GM19467 (cell line): ENCODE measurements around the gene GPR137.
A peak's percentile ranks its signal among the peaks of the same experiment; 100 is the strongest.

Experiments
- ATAC-seq: cut with Tn5 transposase; IDR thresholded peaks from one replicate; pipeline ENCODE4 v1.9.1; 2021; ENCODE audit warnings: mild to moderate bottlenecking, moderate library complexity; ENCODE audit not compliant: unreplicated experiment

Gene GPR137

GRCh38 chr11:64284048-64284961 is 1.3 kb upstream of the GPR137 start, which contains the start of gene BAD:
Gene BAD (minus strand): TSS chr11:64284665. CDS start chr11:64284368, 297 bp downstream.
- peak; percentile 61 for ATAC-seq

GRCh38 chr11:64285885-64286800 is 495 bp downstream of the GPR137 start:
- no peak for ATAC-seq

GRCh38 chr11:64286801-64287159 is 1.1 kb downstream of the GPR137 start:
- no peak for ATAC-seq

DNA sequence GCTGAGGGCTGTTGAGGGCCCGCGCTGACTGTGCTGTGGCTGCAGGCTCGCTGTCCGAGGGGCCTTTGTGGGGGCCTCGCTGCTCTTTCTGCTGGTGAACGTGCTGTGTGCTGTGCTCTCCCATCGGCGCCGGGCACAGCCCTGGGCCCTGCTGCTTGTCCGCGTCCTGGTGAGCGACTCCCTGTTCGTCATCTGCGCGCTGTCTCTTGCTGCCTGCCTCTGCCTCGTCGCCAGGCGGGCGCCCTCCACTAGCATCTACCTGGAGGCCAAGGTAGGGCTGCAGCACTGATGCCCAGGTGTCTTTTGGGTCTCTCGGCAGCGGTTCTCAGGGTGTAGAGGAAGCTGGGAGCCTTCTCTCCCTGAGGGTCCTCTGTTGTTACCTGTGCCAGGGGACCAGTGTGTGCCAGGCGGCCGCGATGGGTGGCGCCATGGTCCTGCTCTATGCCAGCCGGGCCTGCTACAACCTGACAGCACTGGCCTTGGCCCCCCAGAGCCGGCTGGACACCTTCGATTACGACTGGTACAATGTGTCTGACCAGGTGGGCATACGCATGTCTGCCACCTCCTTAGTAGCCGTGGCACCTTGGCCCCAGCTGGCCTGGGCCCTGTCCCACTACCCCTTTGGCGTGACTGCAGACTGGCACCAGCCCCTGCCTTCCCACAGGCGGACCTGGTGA is 2.2 kb downstream of the GPR137 start:
- no peak for ATAC-seq

DNA sequence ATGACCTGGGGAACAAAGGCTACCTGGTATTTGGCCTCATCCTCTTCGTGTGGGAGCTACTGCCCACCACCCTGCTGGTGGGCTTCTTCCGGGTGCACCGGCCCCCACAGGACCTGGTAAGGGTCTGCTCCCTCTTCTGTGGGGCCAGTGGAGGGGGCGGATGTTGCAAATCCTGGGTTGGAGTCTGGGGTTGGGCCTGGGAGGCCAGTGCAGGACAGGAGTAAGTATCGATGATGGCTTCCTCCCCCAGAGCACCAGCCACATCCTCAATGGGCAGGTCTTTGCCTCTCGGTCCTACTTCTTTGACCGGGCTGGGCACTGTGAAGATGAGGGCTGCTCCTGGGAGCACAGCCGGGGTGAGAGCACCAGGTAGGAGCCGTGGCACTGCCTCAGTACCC is 2.7 kb downstream of the GPR137 start:
- ATAC-seq = no peak

GRCh38 chr11:64289002-64289564 is 3.4 kb downstream of the GPR137 start:
- ATAC-seq = no peak

DNA sequence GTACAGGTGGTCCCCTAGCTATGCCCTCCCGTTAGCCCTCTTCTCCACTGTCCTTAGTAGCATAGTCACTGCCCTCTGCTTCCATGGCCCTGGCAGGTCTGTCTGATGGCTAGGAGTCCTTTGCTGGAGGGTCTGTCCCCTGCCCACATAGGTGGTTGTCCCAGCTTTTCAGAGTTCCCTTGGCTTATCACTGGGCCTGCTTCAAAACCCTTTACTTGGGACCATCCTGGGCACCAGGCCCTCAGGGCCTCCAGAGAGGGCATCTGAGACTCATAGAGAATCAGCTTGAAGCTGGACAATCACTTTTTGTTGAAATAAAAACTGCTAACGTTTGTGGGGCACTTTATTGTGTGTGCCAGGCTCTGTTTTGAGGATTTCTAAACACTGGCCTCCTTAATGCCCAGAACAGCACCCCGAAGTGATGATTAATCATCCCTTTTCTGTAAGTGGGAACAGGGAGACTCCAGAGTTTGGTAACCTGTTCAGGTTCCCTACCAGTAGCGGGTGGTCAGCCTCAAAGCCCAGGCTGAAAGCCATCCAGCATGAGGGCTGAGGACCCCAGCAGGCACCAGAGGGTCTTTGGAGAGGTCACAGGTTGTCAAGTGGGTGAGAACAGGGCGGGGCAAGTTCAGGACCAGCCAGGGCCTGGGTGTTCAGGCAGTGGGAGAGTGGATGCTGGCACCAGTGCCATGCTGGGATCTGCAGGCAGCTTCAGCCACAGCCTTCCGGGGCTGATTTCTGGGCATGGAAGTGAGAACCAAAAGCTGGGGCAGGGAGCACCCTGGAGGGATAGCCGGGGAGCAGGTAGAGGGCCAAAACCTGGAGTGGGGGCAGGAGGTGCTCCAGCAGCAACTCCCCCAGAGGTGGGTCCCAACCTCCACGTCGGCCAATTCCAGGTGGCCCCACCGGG is 5.0 kb downstream of the GPR137 start:
- no peak for ATAC-seq

- no peak for ATAC-seq
Observed at GRCh38 chr11:64291262-64291751, 5.7 kb downstream of the GPR137 start, which contains the start of gene KCNK4. Gene KCNK4 (plus strand): TSS chr11:64291302. CDS start chr11:64293019, 1,717 bp downstream.

DNA sequence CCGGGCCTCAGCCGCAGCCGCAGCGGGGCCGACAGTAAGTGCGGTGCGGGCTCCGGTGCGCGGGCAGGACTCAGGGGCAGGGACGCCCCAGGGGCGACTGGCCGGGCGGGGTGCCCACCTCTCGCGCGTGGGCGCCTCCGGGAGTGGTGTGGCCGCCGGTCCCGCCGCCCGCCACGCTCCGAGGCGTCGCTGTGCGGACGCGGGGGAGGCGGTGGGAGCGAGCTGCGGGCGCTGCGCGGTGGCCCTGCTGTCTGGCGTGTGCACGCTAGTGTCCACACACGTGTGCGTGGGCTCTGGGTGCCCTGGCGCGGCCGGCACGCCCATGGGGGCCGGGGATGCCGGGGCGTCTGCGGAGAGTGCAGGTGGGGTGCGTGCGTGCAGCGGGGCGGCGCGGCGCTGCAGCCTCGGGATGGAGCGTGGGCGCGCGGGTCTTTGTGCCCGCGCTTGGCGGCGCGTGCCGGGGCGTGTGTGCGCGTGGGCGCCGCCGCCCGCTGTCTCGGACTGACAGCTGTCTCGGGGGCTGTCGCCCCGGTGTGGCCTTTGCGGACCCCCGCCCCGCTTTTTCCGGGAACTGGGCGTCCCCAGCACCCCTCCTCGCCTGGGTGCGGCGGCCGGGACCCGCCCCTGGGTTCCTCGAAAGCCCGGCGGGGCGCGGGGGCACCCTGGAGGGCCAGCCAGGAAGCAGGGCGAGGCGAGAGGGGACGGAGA is 6.3 kb downstream of the GPR137 start:
- no peak for ATAC-seq

- no peak for ATAC-seq
Observed at GRCh38 chr11:64292460-64293254, 7.0 kb downstream of the GPR137 start.

DNA sequence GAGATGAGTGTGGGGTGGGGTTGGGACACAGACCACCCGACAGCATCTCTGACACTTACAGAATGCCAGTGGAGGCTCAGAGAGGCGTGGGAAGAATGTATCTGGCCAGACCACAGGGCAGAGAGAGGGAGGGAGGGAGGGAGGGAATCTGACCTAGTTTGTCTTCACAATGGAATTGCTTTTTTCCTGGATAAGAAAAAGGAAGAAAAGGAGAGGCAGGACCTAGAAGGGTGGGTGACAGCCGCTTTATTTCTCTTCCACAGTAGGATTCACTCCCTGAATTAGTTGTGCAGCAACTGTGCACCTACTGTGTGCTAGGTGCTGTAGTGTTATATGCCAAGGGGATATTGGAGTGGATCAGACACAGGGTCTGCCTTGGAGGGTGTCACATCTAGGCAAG is 9.1 kb downstream of the GPR137 start:
- no peak for ATAC-seq

GRCh38 chr11:64295760-64296159 is 10.1 kb downstream of the GPR137 start:
- no peak for ATAC-seq

DNA sequence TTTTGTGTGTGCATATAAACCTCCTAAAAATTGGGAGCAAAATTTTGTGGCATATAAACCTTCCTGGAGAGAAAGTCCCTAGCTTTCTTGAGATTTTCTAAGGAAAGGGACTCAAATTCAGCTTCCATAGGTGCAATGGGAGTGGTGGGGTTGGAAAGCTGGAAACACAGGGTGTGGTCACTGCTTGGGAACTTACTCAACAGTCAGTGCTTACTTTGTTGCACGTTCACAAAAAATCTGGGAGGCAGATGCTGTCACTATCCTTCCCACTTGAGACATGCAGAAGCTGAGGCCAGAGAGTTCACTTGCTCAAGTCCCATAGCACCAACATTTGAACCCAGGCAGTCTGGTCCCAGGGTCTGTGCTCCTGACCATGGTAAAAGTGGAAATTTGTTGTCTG is 10.6 kb downstream of the GPR137 start:
- no peak for ATAC-seq

- no peak for ATAC-seq
Observed at GRCh38 chr11:64296830-64297698, 11.4 kb downstream of the GPR137 start.

DNA sequence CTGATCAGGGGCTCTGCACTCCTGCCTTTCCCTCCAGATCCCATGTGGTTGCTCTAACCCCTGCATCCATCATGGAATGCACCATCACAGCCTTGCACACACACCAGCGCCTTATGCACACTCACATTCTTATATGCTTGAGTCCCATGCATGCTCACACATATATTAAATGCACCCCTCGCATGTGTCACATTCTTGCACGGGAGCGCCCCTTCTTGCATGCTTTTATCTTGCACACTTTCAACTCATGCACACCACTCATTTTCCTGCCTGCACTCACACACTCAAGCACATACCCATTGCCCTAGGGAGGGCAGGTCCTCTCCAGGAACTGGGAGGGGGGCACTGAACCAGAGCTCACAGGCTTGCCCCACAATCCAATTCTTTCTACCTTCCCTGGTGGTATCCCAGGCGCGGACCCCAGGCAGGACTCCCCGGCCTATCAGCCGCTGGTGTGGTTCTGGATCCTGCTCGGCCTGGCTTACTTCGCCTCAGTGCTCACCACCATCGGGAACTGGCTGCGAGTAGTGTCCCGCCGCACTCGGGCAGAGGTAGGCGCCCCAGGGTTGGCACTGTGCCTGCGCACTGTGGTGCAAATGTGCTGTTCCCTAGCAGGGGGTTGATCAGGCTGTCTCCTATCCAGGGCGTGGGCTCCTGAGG is 12.2 kb downstream of the GPR137 start:
- no peak for ATAC-seq

- no peak for ATAC-seq
Observed at GRCh38 chr11:64298966-64299846, 13.6 kb downstream of the GPR137 start.
